ENCODE measurements around the gene CNTNAP2. TPM values are rescaled to one million over a fixed set of nuclear protein-coding genes. Genes with fewer than 3 reads are reported as not detected.

The CNTNAP2 gene
- polyA plus RNA-seq, 4 donors: 0.54 to 10.1 (median 2.6) TPM

DNA sequence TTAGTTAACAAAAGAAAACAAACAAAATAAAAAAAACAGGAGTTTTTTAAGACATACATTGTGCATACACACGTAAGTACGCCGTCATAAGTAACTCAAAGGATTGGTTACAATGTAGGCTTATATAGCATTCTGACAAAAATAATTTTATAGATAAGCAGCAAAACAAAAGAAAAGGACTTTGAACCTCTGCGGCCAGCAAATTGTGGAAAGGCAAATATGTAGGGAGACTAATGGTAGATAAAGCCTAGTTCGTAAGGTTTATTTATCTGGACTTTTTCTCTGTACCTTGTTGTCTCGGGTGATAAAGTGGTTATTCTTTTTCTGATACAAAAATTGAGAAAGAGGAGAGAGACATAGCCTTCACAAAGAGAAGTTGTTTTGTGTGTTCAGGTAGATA lies 891.9 kb downstream of the CNTNAP2 start:
- FAIRE-seq: no peak
- DNase-seq: peak; percentile 51 to 54
- no peaks in the 10 kb centered on the region for H3K4me1 ChIP-seq (ENCODE audit: control insufficient read depth in 3 of 3, insufficient read depth in 2 of 3, low read depth in 1 of 3, low read length in 2 of 3)
- H3K4me3 ChIP-seq (ENCODE audit: low read depth in 1 of 3, low read length in 3 of 3): no peak overlapping the region
- 15 to 62% (median 28%) methylated on average over 6 of the region's 6 CpGs for WGBS, 3 donors
- no peaks in the 10 kb centered on the region for H3K9me3 ChIP-seq (ENCODE audit: control insufficient read depth in 2 of 2, insufficient read depth in 1 of 2, low read depth in 1 of 2, low read length in 1 of 2)
- no peaks in the 10 kb centered on the region for H3K36me3 ChIP-seq (ENCODE audit: control insufficient read depth in 3 of 3, insufficient read depth in 2 of 3, low read depth in 1 of 3, low read length in 3 of 3)
- no peaks in the 10 kb centered on the region for H3K27me3 ChIP-seq (ENCODE audit: control insufficient read depth in 3 of 3, insufficient read depth in 3 of 3, low read length in 3 of 3)
- H3K27ac ChIP-seq (ENCODE audit: low read depth in 1 of 3, low read length in 2 of 3): no peak overlapping the region

GRCh38 chr7:147012666-147013065 lies 896.1 kb downstream of the CNTNAP2 start:
- no peak overlapping the region for H3K4me3 ChIP-seq (ENCODE audit: low read depth in 1 of 3, low read length in 3 of 3)
- FAIRE-seq (no peak), DNase-seq (no peak)
- H3K27me3 ChIP-seq (ENCODE audit: control insufficient read depth in 3 of 3, insufficient read depth in 3 of 3, low read length in 3 of 3): no peaks in the 10 kb centered on the region
- no peak overlapping the region for H3K27ac ChIP-seq (ENCODE audit: low read depth in 1 of 3, low read length in 2 of 3)
- H3K9me3 ChIP-seq (ENCODE audit: control insufficient read depth in 2 of 2, insufficient read depth in 1 of 2, low read depth in 1 of 2, low read length in 1 of 2): no peaks in the 10 kb centered on the region
- H3K36me3 ChIP-seq (ENCODE audit: control insufficient read depth in 3 of 3, insufficient read depth in 2 of 3, low read depth in 1 of 3, low read length in 3 of 3): no peaks in the 10 kb centered on the region
- H3K4me1 ChIP-seq (ENCODE audit: control insufficient read depth in 3 of 3, insufficient read depth in 2 of 3, low read depth in 1 of 3, low read length in 2 of 3): no peaks in the 10 kb centered on the region

GRCh38 chr7:147013825-147014224 lies 897.2 kb downstream of the CNTNAP2 start:
- no peaks in the 10 kb centered on the region for H3K36me3 ChIP-seq (ENCODE audit: control insufficient read depth in 3 of 3, insufficient read depth in 2 of 3, low read depth in 1 of 3, low read length in 3 of 3)

DNA sequence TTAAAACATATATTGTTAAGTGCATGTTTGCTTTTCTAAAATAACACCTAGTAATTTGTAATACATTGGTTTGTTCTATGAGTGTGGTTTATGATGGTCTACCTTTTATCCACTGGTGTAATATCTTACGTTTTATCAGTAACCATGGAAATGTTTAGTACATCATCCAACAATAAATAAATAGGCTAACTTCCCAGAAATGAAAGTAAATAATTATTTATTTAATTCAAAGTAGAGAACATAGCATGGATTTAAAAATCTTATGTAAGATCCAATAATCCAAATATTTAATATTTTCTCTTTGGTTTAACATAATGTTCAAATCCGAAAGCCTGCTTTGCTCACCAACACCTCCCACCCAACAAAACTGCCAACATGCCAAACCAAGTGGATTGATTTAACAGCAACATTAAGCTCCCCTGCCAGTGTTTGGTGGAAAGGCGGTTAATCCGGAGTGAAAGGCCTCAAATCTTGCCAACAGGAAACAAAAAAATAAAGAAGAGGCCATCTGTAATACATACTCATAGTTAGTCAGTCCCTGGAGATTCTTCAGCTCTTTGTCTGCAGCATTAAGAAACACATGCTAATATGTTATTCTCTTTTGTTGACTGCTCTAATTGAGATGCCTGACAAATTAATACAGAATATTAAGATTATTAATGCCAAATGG lies 897.8 kb downstream of the CNTNAP2 start:
- no peak for DNase-seq

More at GRCh38 chr7:147013825-147014224, 897.2 kb downstream of the CNTNAP2 start:
- Histone ChIP-seq H3K4me1 (ENCODE audit: control insufficient read depth in 3 of 3, insufficient read depth in 2 of 3, low read depth in 1 of 3, low read length in 2 of 3) (no peaks in the 10 kb centered on the region), H3K27ac (ENCODE audit: low read depth in 1 of 3, low read length in 2 of 3) (no peak overlapping the region), H3K4me3 (ENCODE audit: low read depth in 1 of 3, low read length in 3 of 3) (no peak overlapping the region), H3K9me3 (ENCODE audit: control insufficient read depth in 2 of 2, insufficient read depth in 1 of 2, low read depth in 1 of 2, low read length in 1 of 2) (no peaks in the 10 kb centered on the region), H3K27me3 (ENCODE audit: control insufficient read depth in 3 of 3, insufficient read depth in 3 of 3, low read length in 3 of 3) (no peaks in the 10 kb centered on the region)
- DNase-seq (no peak), FAIRE-seq (no peak)
- WGBS, 3 donors: 88 to 91% (median 90%) methylated on average over 2 of the region's 2 CpGs

GRCh38 chr7:147015999-147016398 lies 899.4 kb downstream of the CNTNAP2 start:
- no peaks in the 10 kb centered on the region for H3K36me3 ChIP-seq (ENCODE audit: control insufficient read depth in 3 of 3, insufficient read depth in 2 of 3, low read depth in 1 of 3, low read length in 3 of 3)
- H3K27ac ChIP-seq (ENCODE audit: low read depth in 1 of 3, low read length in 2 of 3): no peak overlapping the region
- no peaks in the 10 kb centered on the region for H3K9me3 ChIP-seq (ENCODE audit: control insufficient read depth in 2 of 2, insufficient read depth in 1 of 2, low read depth in 1 of 2, low read length in 1 of 2)
- FAIRE-seq: no peak
- H3K4me3 ChIP-seq (ENCODE audit: low read depth in 1 of 3, low read length in 3 of 3): no peak overlapping the region
- DNase-seq: no peak
- H3K4me1 ChIP-seq (ENCODE audit: control insufficient read depth in 3 of 3, insufficient read depth in 2 of 3, low read depth in 1 of 3, low read length in 2 of 3): no peaks in the 10 kb centered on the region
- 91 to 92% (median 91%) methylated on average over 5 of the region's 5 CpGs for WGBS, 3 donors
- H3K27me3 ChIP-seq (ENCODE audit: control insufficient read depth in 3 of 3, insufficient read depth in 3 of 3, low read length in 3 of 3): no peaks in the 10 kb centered on the region

More for the DNA sequence above, 897.8 kb downstream of the CNTNAP2 start:
- Histone ChIP-seq H3K4me3 (ENCODE audit: low read depth in 1 of 3, low read length in 3 of 3) (no peak overlapping the region), H3K27ac (ENCODE audit: low read depth in 1 of 3, low read length in 2 of 3) (no peak overlapping the region), H3K27me3 (ENCODE audit: control insufficient read depth in 3 of 3, insufficient read depth in 3 of 3, low read length in 3 of 3) (no peaks in the 10 kb centered on the region), H3K4me1 (ENCODE audit: control insufficient read depth in 3 of 3, insufficient read depth in 2 of 3, low read depth in 1 of 3, low read length in 2 of 3) (no peaks in the 10 kb centered on the region), H3K9me3 (ENCODE audit: control insufficient read depth in 2 of 2, insufficient read depth in 1 of 2, low read depth in 1 of 2, low read length in 1 of 2) (no peaks in the 10 kb centered on the region), H3K36me3 (ENCODE audit: control insufficient read depth in 3 of 3, insufficient read depth in 2 of 3, low read depth in 1 of 3, low read length in 3 of 3) (no peaks in the 10 kb centered on the region)
- 60 to 75% (median 73%) methylated on average over 4 of the region's 4 CpGs for WGBS, 3 donors
- no peak for FAIRE-seq

DNA sequence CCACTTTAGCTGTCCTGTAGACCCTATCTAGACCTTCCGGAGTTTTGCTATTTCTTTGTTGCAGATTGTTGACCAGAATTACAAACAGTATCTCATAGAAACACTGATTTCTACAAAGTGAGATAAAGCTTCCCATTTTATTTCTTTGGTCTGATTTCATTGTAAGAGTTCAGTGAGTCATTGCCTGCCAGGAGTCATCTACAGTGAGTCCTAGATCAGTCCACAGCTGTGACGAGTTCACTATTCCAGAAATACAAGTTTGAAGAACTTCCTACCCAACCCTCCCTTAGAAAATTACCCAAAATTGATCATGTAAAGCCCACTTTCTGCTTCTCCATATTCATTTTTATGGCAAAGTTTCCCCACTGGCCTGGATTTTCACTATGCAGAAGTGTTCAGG lies 905.5 kb downstream of the CNTNAP2 start:
- DNase-seq (no peak), FAIRE-seq (no peak)
- no peak overlapping the region for H3K4me3 ChIP-seq (ENCODE audit: low read depth in 1 of 3, low read length in 3 of 3)
- no peaks in the 10 kb centered on the region for H3K36me3 ChIP-seq (ENCODE audit: control insufficient read depth in 3 of 3, insufficient read depth in 2 of 3, low read depth in 1 of 3, low read length in 3 of 3)
- H3K9me3 ChIP-seq (ENCODE audit: control insufficient read depth in 2 of 2, insufficient read depth in 1 of 2, low read depth in 1 of 2, low read length in 1 of 2): peaks cover 0 to 3% of the 10 kb centered on the region in 2 donors
- WGBS, 3 donors: 59 to 73% (median 69%) methylated on average over 2 of the region's 2 CpGs
- H3K4me1 ChIP-seq (ENCODE audit: control insufficient read depth in 3 of 3, insufficient read depth in 2 of 3, low read depth in 1 of 3, low read length in 2 of 3): no peaks in the 10 kb centered on the region
- no peaks in the 10 kb centered on the region for H3K27me3 ChIP-seq (ENCODE audit: control insufficient read depth in 3 of 3, insufficient read depth in 3 of 3, low read length in 3 of 3)
- H3K27ac ChIP-seq (ENCODE audit: low read depth in 1 of 3, low read length in 2 of 3): no peak overlapping the region

DNA sequence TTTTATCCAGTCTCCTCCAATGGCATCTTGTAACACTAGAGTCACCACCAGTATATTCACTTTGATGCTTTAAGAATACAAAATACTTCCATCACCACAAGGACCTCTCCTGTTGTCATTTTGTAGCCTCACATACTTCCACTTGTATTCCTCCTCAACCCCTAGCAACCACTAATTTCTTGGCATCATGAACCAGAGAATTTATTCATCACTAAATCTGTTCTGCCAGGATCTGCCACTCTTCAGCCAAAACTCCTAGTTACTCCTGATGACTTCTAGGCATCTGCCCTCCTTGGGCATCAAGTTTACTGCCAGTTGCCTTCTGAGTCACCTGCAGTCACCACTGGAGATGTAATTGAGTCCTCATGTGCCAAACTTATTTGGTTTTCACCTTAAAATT lies 906.8 kb downstream of the CNTNAP2 start:
- H3K27me3 ChIP-seq (ENCODE audit: control insufficient read depth in 3 of 3, insufficient read depth in 3 of 3, low read length in 3 of 3): no peaks in the 10 kb centered on the region
- H3K36me3 ChIP-seq (ENCODE audit: control insufficient read depth in 3 of 3, insufficient read depth in 2 of 3, low read depth in 1 of 3, low read length in 3 of 3): no peaks in the 10 kb centered on the region
- peaks cover 0 to 3% of the 10 kb centered on the region in 2 donors for H3K9me3 ChIP-seq (ENCODE audit: control insufficient read depth in 2 of 2, insufficient read depth in 1 of 2, low read depth in 1 of 2, low read length in 1 of 2)
- no peak overlapping the region for H3K27ac ChIP-seq (ENCODE audit: low read depth in 1 of 3, low read length in 2 of 3)
- no peaks in the 10 kb centered on the region for H3K4me1 ChIP-seq (ENCODE audit: control insufficient read depth in 3 of 3, insufficient read depth in 2 of 3, low read depth in 1 of 3, low read length in 2 of 3)
- FAIRE-seq (no peak), DNase-seq (no peak)
- H3K4me3 ChIP-seq (ENCODE audit: low read depth in 1 of 3, low read length in 3 of 3): no peak overlapping the region

- Histone ChIP-seq H3K36me3 (ENCODE audit: control insufficient read depth in 3 of 3, insufficient read depth in 2 of 3, low read depth in 1 of 3, low read length in 3 of 3) (no peaks in the 10 kb centered on the region), H3K27me3 (ENCODE audit: control insufficient read depth in 3 of 3, insufficient read depth in 3 of 3, low read length in 3 of 3) (no peaks in the 10 kb centered on the region), H3K4me3 (ENCODE audit: low read depth in 1 of 3, low read length in 3 of 3) (no peak overlapping the region), H3K27ac (ENCODE audit: low read depth in 1 of 3, low read length in 2 of 3) (no peak overlapping the region), H3K9me3 (ENCODE audit: control insufficient read depth in 2 of 2, insufficient read depth in 1 of 2, low read depth in 1 of 2, low read length in 1 of 2) (no peaks in the 10 kb centered on the region), H3K4me1 (ENCODE audit: control insufficient read depth in 3 of 3, insufficient read depth in 2 of 3, low read depth in 1 of 3, low read length in 2 of 3) (no peaks in the 10 kb centered on the region)
- WGBS, 3 donors: 81 to 85% (median 83%) methylated on average over 1 of the region's 1 CpG
- no peak for DNase-seq
- FAIRE-seq: no peak
Measured at GRCh38 chr7:147029953-147030352, 913.4 kb downstream of the CNTNAP2 start.

DNA sequence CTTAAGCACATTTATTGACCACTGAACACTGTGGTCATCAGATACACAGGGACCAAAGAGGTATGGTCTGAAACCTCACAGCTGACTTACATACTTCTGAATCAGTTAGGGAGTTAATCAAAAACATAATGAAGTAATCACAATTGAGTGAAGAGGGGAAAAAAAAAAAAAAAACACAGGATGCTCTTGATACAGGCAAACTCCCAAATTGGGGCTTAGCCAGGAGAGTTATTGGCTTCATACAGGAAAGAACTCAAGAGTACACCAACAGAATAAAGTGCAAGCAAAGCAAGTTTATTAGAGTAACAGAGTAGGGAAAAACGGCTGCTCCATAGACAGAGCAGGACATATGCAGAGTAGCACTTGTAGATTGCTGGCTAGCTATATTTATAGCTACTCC lies 917.0 kb downstream of the CNTNAP2 start:
- H3K27me3 ChIP-seq (ENCODE audit: control insufficient read depth in 3 of 3, insufficient read depth in 3 of 3, low read length in 3 of 3): no peaks in the 10 kb centered on the region
- DNase-seq: no peak
- H3K4me3 ChIP-seq (ENCODE audit: low read depth in 1 of 3, low read length in 3 of 3): no peak overlapping the region
- no peak overlapping the region for H3K27ac ChIP-seq (ENCODE audit: low read depth in 1 of 3, low read length in 2 of 3)
- no peak for FAIRE-seq
- no peaks in the 10 kb centered on the region for H3K36me3 ChIP-seq (ENCODE audit: control insufficient read depth in 3 of 3, insufficient read depth in 2 of 3, low read depth in 1 of 3, low read length in 3 of 3)
- WGBS, 3 donors: 49 to 82% (median 80%) methylated on average over 1 of the region's 1 CpG
- H3K4me1 ChIP-seq (ENCODE audit: control insufficient read depth in 3 of 3, insufficient read depth in 2 of 3, low read depth in 1 of 3, low read length in 2 of 3): no peaks in the 10 kb centered on the region
- H3K9me3 ChIP-seq (ENCODE audit: control insufficient read depth in 2 of 2, insufficient read depth in 1 of 2, low read depth in 1 of 2, low read length in 1 of 2): no peaks in the 10 kb centered on the region

All from small intestine (tissue), 7 donors.